ENCODE measurements around the gene BMPR1A. TPM values are rescaled to one million over a fixed set of nuclear protein-coding genes. Genes with fewer than 3 reads are reported as not detected.
"Not testable (repeated sequence)": the region's sequence is repeated elsewhere in the genome, so short reads cannot be mapped to it uniquely, and the experiment has no call there.

The BMPR1A gene
- total RNA-seq, 1 experiment from 2014 or later, result 31.6 TPM

GRCh38 chr10:86947806-86948205, 191.4 kb downstream of the BMPR1A start:
- DNase-seq (ENCODE audit: low read depth, low spot score); in situ Hi-C loops (cut with HindIII; ENCODE audit: low pct_unique_long_range_greater_than_20kb, low sequenced_read_pairs): not testable (repeated sequence)

- no peak for DNase-seq (ENCODE audit: low read depth, low spot score)
- in situ Hi-C loops (cut with HindIII; ENCODE audit: low pct_unique_long_range_greater_than_20kb, low sequenced_read_pairs), result no loop called here
Measured at GRCh38 chr10:86950349-86950748, 193.9 kb downstream of the BMPR1A start.

GRCh38 chr10:86951184-86951761, 194.9 kb downstream of the BMPR1A start:
- in situ Hi-C loops (cut with HindIII; ENCODE audit: low pct_unique_long_range_greater_than_20kb, low sequenced_read_pairs), result no loop called here
- no peak for DNase-seq (ENCODE audit: low read depth, low spot score)

GRCh38 chr10:86952106-86952505, 195.7 kb downstream of the BMPR1A start:
- in situ Hi-C loops (cut with HindIII; ENCODE audit: low pct_unique_long_range_greater_than_20kb, low sequenced_read_pairs), result no loop called here
- DNase-seq (ENCODE audit: low read depth, low spot score), result no peak

GRCh38 chr10:86952697-86953096, 196.3 kb downstream of the BMPR1A start:
- in situ Hi-C loops (cut with HindIII; ENCODE audit: low pct_unique_long_range_greater_than_20kb, low sequenced_read_pairs); DNase-seq (ENCODE audit: low read depth, low spot score): not testable (repeated sequence)

- in situ Hi-C loops (cut with HindIII; ENCODE audit: low pct_unique_long_range_greater_than_20kb, low sequenced_read_pairs), result no loop called here
- no peak for DNase-seq (ENCODE audit: low read depth, low spot score)
Measured at GRCh38 chr10:86953747-86954680, 197.6 kb downstream of the BMPR1A start.

- in situ Hi-C loops (cut with HindIII; ENCODE audit: low pct_unique_long_range_greater_than_20kb, low sequenced_read_pairs), result no loop called here
- DNase-seq (ENCODE audit: low read depth, low spot score), result no peak
Measured at GRCh38 chr10:86954681-86955500, 198.5 kb downstream of the BMPR1A start.

- DNase-seq (ENCODE audit: low read depth, low spot score), result no peak
- in situ Hi-C loops (cut with HindIII; ENCODE audit: low pct_unique_long_range_greater_than_20kb, low sequenced_read_pairs), result no loop called here
Measured at GRCh38 chr10:86955501-86956194, 199.2 kb downstream of the BMPR1A start.

GRCh38 chr10:86956195-86956847, 199.9 kb downstream of the BMPR1A start:
- DNase-seq (ENCODE audit: low read depth, low spot score), result no peak
- in situ Hi-C loops (cut with HindIII; ENCODE audit: low pct_unique_long_range_greater_than_20kb, low sequenced_read_pairs), result no loop called here

GRCh38 chr10:86956848-86957448, 200.5 kb downstream of the BMPR1A start:
- in situ Hi-C loops (cut with HindIII; ENCODE audit: low pct_unique_long_range_greater_than_20kb, low sequenced_read_pairs), result no loop called here
- DNase-seq (ENCODE audit: low read depth, low spot score), result no peak

- in situ Hi-C loops (cut with HindIII; ENCODE audit: low pct_unique_long_range_greater_than_20kb, low sequenced_read_pairs), result no loop called here
- no peak for DNase-seq (ENCODE audit: low read depth, low spot score)
Measured at GRCh38 chr10:86957471-86958115, 201.2 kb downstream of the BMPR1A start, which contains the start of gene MMRN2. Gene MMRN2, minus strand, starts transcription at chr10:86957615. Its CDS starts 74 bp downstream, at chr10:86957541.

- no peak for DNase-seq (ENCODE audit: low read depth, low spot score)
- in situ Hi-C loops (cut with HindIII; ENCODE audit: low pct_unique_long_range_greater_than_20kb, low sequenced_read_pairs), result no loop called here
Measured at GRCh38 chr10:86958116-86958900, 201.9 kb downstream of the BMPR1A start, which contains the start of gene SNCG. Gene SNCG, plus strand, starts transcription at chr10:86958599. Its CDS starts 99 bp downstream, at chr10:86958698.

GRCh38 chr10:86958901-86959736, 202.7 kb downstream of the BMPR1A start:
- in situ Hi-C loops (cut with HindIII; ENCODE audit: low pct_unique_long_range_greater_than_20kb, low sequenced_read_pairs), result no loop called here

GRCh38 chr10:86959737-86960002, 203.3 kb downstream of the BMPR1A start:
- in situ Hi-C loops (cut with HindIII; ENCODE audit: low pct_unique_long_range_greater_than_20kb, low sequenced_read_pairs), result no loop called here
- DNase-seq (ENCODE audit: low read depth, low spot score), result no peak

More at GRCh38 chr10:86958901-86959736, 202.7 kb downstream of the BMPR1A start:
- DNase-seq (ENCODE audit: low read depth, low spot score), result no peak
